GM19452 (cell line): Measurements from ENCODE around the gene LONRF2.
"Not testable (repeated sequence)": the region's sequence is repeated elsewhere in the genome, so short reads cannot be mapped to it uniquely, and the experiment has no call there.

Experiments used
- ATAC-seq: cut with Tn5 transposase; IDR thresholded peaks from one replicate; pipeline ENCODE4 v1.9.1; 2021; ENCODE audit not compliant: unreplicated experiment

LONRF2 gene

GRCh38 chr2:100321866-100322820 lies at the start of gene LONRF2:
TSS of gene LONRF2 (minus strand) at chr2:100322501. CDS start at chr2:100322093, 408 bp downstream.
- no peak for ATAC-seq

GRCh38 chr2:100367163-100367562 lies 44.9 kb upstream of the LONRF2 start:
- ATAC-seq: no peak

GRCh38 chr2:100365434-100365833 lies 43.1 kb upstream of the LONRF2 start:
- ATAC-seq: no peak

DNA sequence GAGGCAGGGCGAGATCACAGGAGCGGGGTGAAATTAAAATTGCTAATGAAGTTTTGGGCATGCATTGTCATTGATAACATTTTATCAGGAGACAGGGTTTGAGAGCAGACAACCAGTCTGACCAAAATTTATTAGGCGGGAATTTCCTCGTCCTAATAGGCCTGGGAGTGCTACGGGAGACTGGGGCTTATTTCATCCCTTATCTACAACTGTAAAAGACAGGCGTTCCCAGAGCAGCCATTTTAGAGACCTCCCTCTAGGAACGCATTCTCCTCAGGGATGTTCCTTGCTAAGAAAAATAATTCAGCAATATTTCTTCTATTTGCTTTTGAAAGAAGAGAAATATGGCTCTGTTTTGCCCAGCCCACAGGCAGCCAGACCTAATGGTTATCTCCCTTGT lies 40.0 kb upstream of the LONRF2 start:
- not testable (repeated sequence) for ATAC-seq

GRCh38 chr2:100359576-100359975 lies 37.3 kb upstream of the LONRF2 start:
- no peak for ATAC-seq

GRCh38 chr2:100358554-100358953 lies 36.3 kb upstream of the LONRF2 start:
- ATAC-seq: no peak

DNA sequence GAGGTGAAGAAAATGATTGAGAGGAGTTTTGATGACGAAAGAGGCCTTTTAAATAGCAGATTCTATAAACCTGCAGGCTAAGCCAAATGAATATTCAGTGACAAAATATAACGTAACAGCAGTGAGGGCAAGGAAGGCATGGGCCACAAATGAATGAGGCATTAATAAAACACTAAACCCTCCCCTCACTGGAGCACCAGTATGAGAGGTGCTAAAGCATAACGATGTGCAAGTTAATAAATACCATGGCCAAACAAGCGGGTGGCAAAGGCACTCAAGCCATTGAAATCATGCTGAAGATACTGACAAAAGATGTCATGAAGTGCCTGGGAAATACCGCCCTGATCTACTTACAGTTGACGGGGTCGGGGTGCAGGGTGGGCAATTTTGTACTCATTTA lies 30.2 kb upstream of the LONRF2 start:
- ATAC-seq: no peak

GRCh38 chr2:100350661-100351185 lies 28.4 kb upstream of the LONRF2 start:
- no peak for ATAC-seq

DNA sequence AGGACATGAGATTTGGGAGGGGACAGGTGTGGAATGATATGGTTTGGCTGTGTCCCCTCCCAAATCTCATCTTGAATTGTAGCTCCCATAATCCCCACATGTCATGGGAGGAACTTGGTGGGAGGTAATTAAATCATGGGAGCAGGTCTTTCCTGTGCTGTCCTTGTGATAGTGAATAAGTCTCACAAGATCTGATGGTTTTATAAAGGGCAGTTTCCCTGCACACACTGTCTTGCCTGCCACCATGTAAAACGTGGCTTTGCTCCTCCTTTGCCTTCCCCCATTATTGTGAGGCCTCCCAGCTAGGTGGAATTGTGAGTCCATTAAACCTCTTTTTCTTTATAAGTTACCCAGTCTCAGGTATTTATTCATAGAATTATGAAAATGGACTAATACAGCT lies 22.8 kb upstream of the LONRF2 start:
- not testable (repeated sequence) for ATAC-seq

- ATAC-seq: no peak
Observed at GRCh38 chr2:100344433-100344832, 22.1 kb upstream of the LONRF2 start.

- not testable (repeated sequence) for ATAC-seq
Observed at GRCh38 chr2:100342466-100342865, 20.2 kb upstream of the LONRF2 start.

DNA sequence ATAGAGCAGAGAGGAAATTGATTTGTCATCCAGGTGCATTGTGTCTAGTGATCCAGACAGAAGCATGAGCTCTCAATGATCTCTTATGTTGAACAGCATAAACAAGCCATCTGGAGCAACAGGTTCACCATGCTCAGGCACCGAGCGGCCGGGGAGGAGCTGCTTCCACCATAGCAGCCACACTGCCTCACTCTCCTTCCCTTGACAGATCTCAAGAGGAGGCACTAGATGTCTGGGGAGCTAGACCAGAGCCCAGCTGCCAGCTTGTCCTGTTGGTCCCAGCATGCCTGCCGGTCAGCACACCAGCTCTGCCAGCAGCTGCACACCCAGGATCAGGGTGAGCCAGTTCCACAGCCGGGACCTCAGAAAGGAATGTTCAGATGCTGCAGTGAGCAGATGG lies 17.5 kb upstream of the LONRF2 start:
- no peak for ATAC-seq

DNA sequence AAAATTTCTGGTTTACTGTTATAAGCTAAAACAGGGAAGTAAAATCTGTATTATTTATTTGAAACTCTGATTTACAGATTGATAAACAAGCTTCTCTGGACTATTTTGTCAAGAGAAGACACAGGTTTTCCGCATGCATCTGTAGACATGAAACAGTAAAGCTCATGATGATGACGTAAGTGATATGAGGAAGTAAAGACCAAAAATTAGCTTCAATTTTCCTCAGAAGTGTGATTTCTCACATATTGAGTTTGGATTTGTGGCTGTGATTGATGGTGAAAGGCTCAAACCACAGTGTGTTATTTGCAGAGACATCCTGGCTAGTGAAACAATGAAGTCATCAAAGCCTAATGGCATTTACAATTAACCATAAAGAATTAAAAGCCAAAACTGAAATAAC lies 12.6 kb upstream of the LONRF2 start:
- ATAC-seq: no peak

DNA sequence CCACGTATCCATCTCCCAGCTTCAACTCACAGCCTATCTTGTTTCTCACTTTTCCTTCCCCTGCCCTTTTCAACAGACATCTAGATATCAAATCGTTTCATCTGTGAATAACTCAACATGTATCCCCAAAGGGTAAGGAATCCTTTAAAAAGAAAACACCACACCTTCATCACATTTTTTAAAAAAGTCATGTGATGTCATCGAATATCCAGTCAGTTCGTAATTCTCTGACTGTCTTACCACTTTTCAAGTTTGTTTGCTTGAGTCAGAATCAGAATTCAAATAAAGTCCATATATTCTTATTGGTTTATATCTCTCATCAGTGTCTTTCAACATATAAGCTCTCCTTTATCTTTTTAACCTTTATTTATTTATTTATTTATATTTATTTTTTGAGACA lies 5.4 kb upstream of the LONRF2 start:
- ATAC-seq: no peak

GRCh38 chr2:100321179-100321865 lies 979 bp downstream of the LONRF2 start:
- no peak for ATAC-seq

DNA sequence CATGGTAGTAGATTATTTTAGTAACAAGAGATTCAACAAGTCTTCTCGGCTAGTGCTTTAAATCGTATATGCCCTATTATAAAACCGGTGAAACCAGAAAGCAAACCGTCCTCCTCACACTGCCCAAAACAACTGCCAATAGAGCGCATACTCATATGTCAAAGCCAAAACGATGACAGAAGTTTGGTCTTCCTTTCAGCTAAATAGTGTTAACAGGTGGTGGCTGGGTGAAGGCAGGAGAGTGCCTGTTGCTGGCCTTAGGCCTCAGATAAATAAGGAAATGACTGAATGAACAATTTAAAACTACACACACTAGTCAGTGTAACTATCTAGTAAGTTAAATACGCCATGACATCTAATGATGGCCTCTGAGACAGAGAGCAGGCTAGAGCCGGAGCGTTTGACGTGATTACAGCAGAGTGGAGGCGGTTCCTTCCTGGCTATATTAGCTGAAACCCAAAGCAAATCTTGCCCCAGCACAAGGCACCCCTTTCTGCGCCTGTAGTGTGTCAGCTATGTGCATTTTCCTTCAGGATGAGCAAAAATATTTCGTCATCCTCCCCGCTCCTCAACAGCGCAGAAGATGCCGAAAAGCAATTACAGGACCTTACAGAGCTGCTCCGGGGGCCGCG lies 1.6 kb downstream of the LONRF2 start:
- ATAC-seq: no peak

- no peak for ATAC-seq
Observed at GRCh38 chr2:100317634-100318033, 4.7 kb downstream of the LONRF2 start.

DNA sequence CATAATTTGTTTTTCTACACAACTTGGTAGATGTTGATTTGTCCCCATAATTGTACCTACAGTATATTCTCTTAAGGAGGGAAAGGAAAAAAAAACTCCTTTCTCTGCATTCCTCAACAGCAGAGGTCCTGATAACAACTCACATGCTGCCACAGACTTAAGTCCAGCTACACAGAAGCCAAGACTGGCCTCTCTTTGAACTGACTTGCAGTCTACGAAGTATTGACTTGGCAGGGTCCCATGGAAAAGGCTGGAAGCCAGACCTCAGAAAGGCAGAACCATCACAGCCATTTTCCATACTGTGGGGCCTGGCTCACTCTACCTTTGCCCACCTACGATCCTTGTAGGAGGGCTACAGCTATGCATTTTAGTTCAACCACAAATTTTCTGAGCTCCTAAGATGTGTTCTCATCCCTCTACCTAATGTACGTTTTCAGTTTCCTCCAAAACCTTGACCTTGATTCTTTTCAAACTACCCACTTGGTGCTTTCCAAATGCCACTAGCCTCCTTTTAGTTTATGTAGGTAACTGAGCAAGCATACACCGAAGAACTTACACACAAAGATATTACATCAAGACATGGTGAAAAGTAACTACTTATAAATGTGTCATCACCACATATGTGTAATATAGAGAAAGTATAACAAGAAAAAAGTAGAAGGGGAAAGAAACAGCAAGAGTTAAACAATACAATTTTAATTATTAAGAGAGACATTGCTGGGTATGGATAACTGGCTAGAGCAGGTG lies 12.2 kb downstream of the LONRF2 start:
- ATAC-seq: no peak

GRCh38 chr2:100309311-100309710 lies 13.0 kb downstream of the LONRF2 start:
- no peak for ATAC-seq

- no peak for ATAC-seq
Observed at GRCh38 chr2:100303744-100304143, 18.6 kb downstream of the LONRF2 start.

GRCh38 chr2:100302585-100302892 lies 19.8 kb downstream of the LONRF2 start:
- no peak for ATAC-seq
